ENCODE results near the gene PGR.

DNA sequence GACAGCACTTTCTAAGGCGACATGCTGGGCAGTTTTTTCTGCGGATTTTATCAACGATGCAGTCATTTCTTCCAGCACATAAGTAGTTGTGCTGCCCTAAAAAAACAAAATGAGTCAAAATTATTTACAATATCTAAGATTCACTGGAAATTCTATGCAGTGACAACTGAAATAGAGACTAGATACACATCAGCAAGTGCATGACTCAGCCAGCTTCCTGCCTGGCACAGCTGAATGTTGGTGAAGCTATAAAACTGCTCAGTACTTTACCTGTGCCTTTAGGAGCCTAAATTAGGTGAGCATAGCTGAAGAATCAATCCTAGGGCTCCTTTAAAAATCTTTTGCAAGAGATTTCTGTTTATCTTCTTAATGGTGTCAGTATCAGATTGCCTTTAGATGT, 37.8 kb downstream of the PGR start:
- TF ChIP-seq, protein P1, sequence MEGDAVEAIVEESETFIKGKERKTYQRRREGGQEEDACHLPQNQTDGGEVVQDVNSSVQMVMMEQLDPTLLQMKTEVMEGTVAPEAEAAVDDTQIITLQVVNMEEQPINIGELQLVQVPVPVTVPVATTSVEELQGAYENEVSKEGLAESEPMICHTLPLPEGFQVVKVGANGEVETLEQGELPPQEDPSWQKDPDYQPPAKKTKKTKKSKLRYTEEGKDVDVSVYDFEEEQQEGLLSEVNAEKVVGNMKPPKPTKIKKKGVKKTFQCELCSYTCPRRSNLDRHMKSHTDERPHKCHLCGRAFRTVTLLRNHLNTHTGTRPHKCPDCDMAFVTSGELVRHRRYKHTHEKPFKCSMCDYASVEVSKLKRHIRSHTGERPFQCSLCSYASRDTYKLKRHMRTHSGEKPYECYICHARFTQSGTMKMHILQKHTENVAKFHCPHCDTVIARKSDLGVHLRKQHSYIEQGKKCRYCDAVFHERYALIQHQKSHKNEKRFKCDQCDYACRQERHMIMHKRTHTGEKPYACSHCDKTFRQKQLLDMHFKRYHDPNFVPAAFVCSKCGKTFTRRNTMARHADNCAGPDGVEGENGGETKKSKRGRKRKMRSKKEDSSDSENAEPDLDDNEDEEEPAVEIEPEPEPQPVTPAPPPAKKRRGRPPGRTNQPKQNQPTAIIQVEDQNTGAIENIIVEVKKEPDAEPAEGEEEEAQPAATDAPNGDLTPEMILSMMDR (conservative IDR thresholded peaks at IDR 0.05), result no peak
- TF ChIP-seq ZFX (IDR thresholded peaks at IDR 0.05), result no peak

Measured in C4-2B (cell line).